GM23338 (cell line): ENCODE data around the gene DRAXIN. TPM values are rescaled to one million over a fixed set of nuclear protein-coding genes. Genes with fewer than 3 reads are reported as not detected.

ENCODE experiments used
- ATAC-seq: fragments of 200-7000 bp; cut with Tn5 transposase; 3 replicates; pipeline ENCODE4 v1.9.1; 2020
- DNase-seq: peaks from one replicate; pipeline ENCODE4 v3.0.0-alpha.2; 2015; ENCODE audit warnings: low spot score
- H2AFZ ChIP-seq: fragments of 200-600 bp; sonication (generic); 2 replicates; pipeline ENCODE4 v1.8.0; 2016; ENCODE audit warnings: antibody characterized with exemption, mild to moderate bottlenecking, moderate library complexity
- H3F3A ChIP-seq: fragments of 200-600 bp; sonication (generic); replicated peaks from 2 replicates; pipeline ENCODE4 v1.8.0; 2017; ENCODE audit warnings: antibody characterized with exemption, mixed run types, low read depth
- H3K27ac ChIP-seq: fragments of 200-600 bp; sonication (generic); 2 replicates; pipeline ENCODE4 v1.6.1; 2016; ENCODE audit warnings: low read depth
- H3K27me3 ChIP-seq: fragments of 200-600 bp; sonication (generic); 2 replicates; pipeline ENCODE4 v1.8.0; 2016; ENCODE audit warnings: mild to moderate bottlenecking, mixed run types, moderate library complexity; ENCODE audit not compliant: insufficient read depth
- H3K36me3 ChIP-seq: fragments of 200-600 bp; sonication (generic); 2 replicates; pipeline ENCODE4 v1.8.0; 2016; ENCODE audit warnings: mild to moderate bottlenecking; ENCODE audit not compliant: insufficient read depth
- H3K4me1 ChIP-seq: fragments of 200-600 bp; sonication (generic); 2 replicates; pipeline ENCODE4 v1.8.0; 2016; ENCODE audit warnings: mild to moderate bottlenecking, moderate library complexity; ENCODE audit not compliant: insufficient read depth
- H3K4me2 ChIP-seq: fragments of 200-600 bp; sonication (generic); 2 replicates; pipeline ENCODE4 v1.7.1; 2017; ENCODE audit warnings: mixed run types
- H3K4me3 ChIP-seq: fragments of 200-600 bp; sonication (generic); 2 replicates; pipeline ENCODE4 v1.6.1; 2016; ENCODE audit warnings: mixed run types
- H3K79me2 ChIP-seq: fragments of 200-600 bp; sonication (generic); replicated peaks from 2 replicates; pipeline ENCODE4 v1.8.0; 2017; ENCODE audit warnings: mild to moderate bottlenecking; ENCODE audit not compliant: insufficient read depth
- H3K9me2 ChIP-seq: fragments of 200-600 bp; sonication (generic); 2 replicates; pipeline ENCODE4 v1.8.0; 2017; ENCODE audit not compliant: insufficient read depth
- H4K20me1 ChIP-seq: fragments of 200-600 bp; sonication (generic); replicated peaks from 2 replicates; pipeline ENCODE4 v1.8.0; 2017; ENCODE audit warnings: mild to moderate bottlenecking; ENCODE audit not compliant: insufficient read depth
- H3K27ac Mint-ChIP-seq: 2 replicates; pipeline ENCODE4 v1.8.0; 2020; ENCODE audit warnings: inconsistent platforms, mild to moderate bottlenecking, moderate library complexity, mixed read lengths
- H3K27me3 Mint-ChIP-seq: 3 replicates; pipeline ENCODE4 v1.8.0; 2022; ENCODE audit warnings: low read depth, mild to moderate bottlenecking, moderate library complexity, mixed read lengths, inconsistent platforms; ENCODE audit not compliant: insufficient read depth, poor library complexity
- H3K36me3 Mint-ChIP-seq: 3 replicates; pipeline ENCODE4 v1.8.0; 2021; ENCODE audit warnings: low read depth, mild to moderate bottlenecking, inconsistent platforms, moderate library complexity, mixed read lengths
- H3K4me1 Mint-ChIP-seq: 3 replicates; pipeline ENCODE4 v1.8.0; 2020; ENCODE audit warnings: mild to moderate bottlenecking, inconsistent platforms, mixed read lengths
- H3K4me3 Mint-ChIP-seq: 3 replicates; pipeline ENCODE4 v1.8.0; 2021; ENCODE audit warnings: moderate library complexity, mild to moderate bottlenecking, inconsistent platforms, mixed read lengths
- H3K9me3 Mint-ChIP-seq: 3 replicates; pipeline ENCODE4 v1.8.0; 2020; ENCODE audit warnings: moderate library complexity, mild to moderate bottlenecking, inconsistent platforms, mixed read lengths
- CREB1 ChIP-seq: fragments of 250-450 bp; sonication (Bioruptor Pico); IDR thresholded peaks from 2 replicates; pipeline ENCODE4 v1.5.0; 2020; ENCODE audit warnings: low read depth, mild to moderate bottlenecking, moderate library complexity
- EZH2 ChIP-seq: fragments of 200-600 bp; sonication (generic); IDR thresholded peaks from one replicate; pipeline ENCODE4 v1.8.0; 2017; ENCODE audit warnings: antibody characterized with exemption, mild to moderate bottlenecking, low read depth; ENCODE audit not compliant: unreplicated experiment
- EZH2phosphoT487 ChIP-seq: fragments of 200-600 bp; sonication (generic); IDR thresholded peaks from one replicate; pipeline ENCODE4 v1.8.1; 2018; ENCODE audit warnings: antibody characterized with exemption; ENCODE audit not compliant: unreplicated experiment
- JUNB ChIP-seq: IDR thresholded peaks from one replicate; pipeline ENCODE4 v1.6.1; 2016; ENCODE audit warnings: antibody characterized with exemption; ENCODE audit not compliant: unreplicated experiment
- NANOG ChIP-seq: IDR thresholded peaks from 2 replicates; pipeline ENCODE4 v1.6.1; 2016; ENCODE audit warnings: antibody characterized with exemption, borderline replicate concordance
- POLR2AphosphoS5 ChIP-seq: IDR thresholded peaks from 2 replicates; pipeline ENCODE4 v1.6.1; 2016; ENCODE audit warnings: antibody characterized with exemption, low read depth
- STAT1 ChIP-seq: IDR thresholded peaks from one replicate; pipeline ENCODE4 v1.6.1; 2016; ENCODE audit warnings: antibody characterized with exemption; ENCODE audit not compliant: unreplicated experiment
- ZNF114 ChIP-seq: fragments of 250-450 bp; sonication (Bioruptor Pico); IDR thresholded peaks from 2 replicates; pipeline ENCODE4 v1.5.0; 2020; ENCODE audit warnings: mild to moderate bottlenecking, moderate library complexity
- polyA plus RNA-seq: library from polyadenylated mRNA; unstranded; fragments of >200 nt; fragmentation: Nextera tagmentation; extraction: Ambion mirVana; gene quantifications from 2 replicates; pipeline ENCODE4 v1.2.1, GENCODE V29; 2016
- total RNA-seq: library from RNA; depleted of rRNA; stranded (reverse); fragments of >200 nt; shearing (Covaris generic); gene quantifications from 2 replicates; pipeline ENCODE4 v1.2.3, GENCODE V29; 2014
- TF ChIP-seq, protein P1 (sequence below): fragments of 250-450 bp; sonication (Bioruptor Pico); IDR thresholded peaks from 2 replicates; pipeline ENCODE4 v1.5.0; 2020; ENCODE audit warnings: mild to moderate bottlenecking, moderate library complexity
- TF ChIP-seq, protein P2 (sequence below), 2 experiments: fragments of 200-600 bp in 1 of 2; sonication (generic) in 1 of 2; conservative IDR thresholded peaks; 2 replicates each; pipeline versions ENCODE4 v1.5.1 to v1.6.1; 2016 to 2017; ENCODE audit warnings: antibody characterized with exemption in 2 of 2, low read depth in 2 of 2, mild to moderate bottlenecking in 2 of 2, moderate library complexity in 1 of 2
- TF ChIP-seq, protein P3 (sequence below): IDR thresholded peaks from 2 replicates; pipeline ENCODE4 v1.6.1; 2016; ENCODE audit warnings: antibody characterized with exemption

The DRAXIN gene
- total and polyA plus RNA-seq, 2 experiments from 2014 or later: 7.6 to 23.0 TPM

DNA sequence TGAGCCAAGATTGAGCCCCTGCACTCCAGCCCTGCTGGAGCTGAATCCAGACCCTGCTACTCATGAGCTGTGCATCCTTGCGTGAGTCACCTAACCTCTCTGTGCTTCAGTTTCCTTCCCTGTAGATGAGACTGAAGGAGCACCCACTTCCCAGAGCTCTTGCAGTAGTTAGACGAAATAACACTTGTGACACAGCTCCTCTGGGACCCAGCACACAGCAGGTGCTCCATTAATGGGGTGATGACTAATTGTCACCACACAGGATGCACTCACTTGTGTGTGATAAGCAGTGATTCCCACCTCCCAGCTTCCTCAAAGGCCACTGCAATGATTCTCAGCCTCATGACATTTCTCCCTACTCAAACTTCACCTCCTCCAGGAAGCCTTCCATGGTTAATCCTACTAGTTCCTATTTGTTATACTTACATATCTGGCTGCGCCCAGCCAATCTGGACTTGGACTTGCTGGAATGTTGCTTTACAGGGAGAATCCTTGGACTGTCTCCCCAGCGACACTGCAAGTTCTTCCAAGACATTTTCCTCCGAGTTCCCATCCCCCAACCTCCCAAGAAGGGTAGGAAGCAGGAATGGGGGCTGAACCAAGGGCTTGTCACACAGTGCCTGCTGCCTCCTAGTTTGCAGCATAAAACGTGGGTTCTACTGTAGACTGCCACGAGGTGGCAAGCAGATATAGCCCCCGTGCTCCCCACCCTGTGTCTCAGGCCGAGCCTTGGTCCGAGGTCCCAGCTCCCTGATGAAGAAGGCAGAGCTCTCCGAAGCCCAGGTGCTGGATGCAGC, 17.2 kb downstream of the DRAXIN start:
- H3K36me3 ChIP-seq: no peaks in the 10 kb centered on the region

DNA sequence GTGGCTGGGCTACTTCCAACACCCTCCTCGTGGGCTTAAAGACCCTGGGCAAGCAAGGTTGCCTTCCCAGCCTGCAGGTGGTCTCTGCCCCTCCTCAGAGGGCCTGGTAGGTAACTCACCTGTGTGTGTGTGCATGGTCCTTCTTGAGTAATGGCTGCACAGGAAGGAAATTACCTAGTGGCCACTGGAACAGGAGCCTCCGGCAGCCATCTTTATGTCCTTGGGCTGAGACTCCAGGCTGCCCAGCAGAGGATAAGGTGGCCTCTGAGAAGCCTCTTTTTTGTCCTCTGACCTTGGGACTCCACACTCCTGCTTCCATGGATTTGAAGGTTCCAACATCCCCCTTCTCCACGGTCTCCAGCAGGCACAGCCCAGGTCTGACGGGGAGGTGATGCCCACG, 20.0 kb downstream of the DRAXIN start:
- Histone ChIP-seq H3K4me2 (no peak overlapping the region), H3K27me3 (no peaks in the 10 kb centered on the region), H3K27ac (no peak overlapping the region), H3K4me1 (peaks cover 12% of the 10 kb centered on the region), H3F3A (peaks cover 10% of the 10 kb centered on the region; the same call in 1 of the 2 replicates), H4K20me1 (no peaks in the 10 kb centered on the region; the same call in 1 of the 2 replicates), H2AFZ (no peak overlapping the region), H3K9me2 (no peaks in the 10 kb centered on the region), H3K36me3 (no peaks in the 10 kb centered on the region), H3K4me3 (no peak overlapping the region), H3K79me2 (no peaks in the 10 kb centered on the region)
- H3K9me3 Mint-ChIP-seq: no peaks in the 10 kb centered on the region
- no peak for TF ChIP-seq JUNB
- TF ChIP-seq, protein P1, sequence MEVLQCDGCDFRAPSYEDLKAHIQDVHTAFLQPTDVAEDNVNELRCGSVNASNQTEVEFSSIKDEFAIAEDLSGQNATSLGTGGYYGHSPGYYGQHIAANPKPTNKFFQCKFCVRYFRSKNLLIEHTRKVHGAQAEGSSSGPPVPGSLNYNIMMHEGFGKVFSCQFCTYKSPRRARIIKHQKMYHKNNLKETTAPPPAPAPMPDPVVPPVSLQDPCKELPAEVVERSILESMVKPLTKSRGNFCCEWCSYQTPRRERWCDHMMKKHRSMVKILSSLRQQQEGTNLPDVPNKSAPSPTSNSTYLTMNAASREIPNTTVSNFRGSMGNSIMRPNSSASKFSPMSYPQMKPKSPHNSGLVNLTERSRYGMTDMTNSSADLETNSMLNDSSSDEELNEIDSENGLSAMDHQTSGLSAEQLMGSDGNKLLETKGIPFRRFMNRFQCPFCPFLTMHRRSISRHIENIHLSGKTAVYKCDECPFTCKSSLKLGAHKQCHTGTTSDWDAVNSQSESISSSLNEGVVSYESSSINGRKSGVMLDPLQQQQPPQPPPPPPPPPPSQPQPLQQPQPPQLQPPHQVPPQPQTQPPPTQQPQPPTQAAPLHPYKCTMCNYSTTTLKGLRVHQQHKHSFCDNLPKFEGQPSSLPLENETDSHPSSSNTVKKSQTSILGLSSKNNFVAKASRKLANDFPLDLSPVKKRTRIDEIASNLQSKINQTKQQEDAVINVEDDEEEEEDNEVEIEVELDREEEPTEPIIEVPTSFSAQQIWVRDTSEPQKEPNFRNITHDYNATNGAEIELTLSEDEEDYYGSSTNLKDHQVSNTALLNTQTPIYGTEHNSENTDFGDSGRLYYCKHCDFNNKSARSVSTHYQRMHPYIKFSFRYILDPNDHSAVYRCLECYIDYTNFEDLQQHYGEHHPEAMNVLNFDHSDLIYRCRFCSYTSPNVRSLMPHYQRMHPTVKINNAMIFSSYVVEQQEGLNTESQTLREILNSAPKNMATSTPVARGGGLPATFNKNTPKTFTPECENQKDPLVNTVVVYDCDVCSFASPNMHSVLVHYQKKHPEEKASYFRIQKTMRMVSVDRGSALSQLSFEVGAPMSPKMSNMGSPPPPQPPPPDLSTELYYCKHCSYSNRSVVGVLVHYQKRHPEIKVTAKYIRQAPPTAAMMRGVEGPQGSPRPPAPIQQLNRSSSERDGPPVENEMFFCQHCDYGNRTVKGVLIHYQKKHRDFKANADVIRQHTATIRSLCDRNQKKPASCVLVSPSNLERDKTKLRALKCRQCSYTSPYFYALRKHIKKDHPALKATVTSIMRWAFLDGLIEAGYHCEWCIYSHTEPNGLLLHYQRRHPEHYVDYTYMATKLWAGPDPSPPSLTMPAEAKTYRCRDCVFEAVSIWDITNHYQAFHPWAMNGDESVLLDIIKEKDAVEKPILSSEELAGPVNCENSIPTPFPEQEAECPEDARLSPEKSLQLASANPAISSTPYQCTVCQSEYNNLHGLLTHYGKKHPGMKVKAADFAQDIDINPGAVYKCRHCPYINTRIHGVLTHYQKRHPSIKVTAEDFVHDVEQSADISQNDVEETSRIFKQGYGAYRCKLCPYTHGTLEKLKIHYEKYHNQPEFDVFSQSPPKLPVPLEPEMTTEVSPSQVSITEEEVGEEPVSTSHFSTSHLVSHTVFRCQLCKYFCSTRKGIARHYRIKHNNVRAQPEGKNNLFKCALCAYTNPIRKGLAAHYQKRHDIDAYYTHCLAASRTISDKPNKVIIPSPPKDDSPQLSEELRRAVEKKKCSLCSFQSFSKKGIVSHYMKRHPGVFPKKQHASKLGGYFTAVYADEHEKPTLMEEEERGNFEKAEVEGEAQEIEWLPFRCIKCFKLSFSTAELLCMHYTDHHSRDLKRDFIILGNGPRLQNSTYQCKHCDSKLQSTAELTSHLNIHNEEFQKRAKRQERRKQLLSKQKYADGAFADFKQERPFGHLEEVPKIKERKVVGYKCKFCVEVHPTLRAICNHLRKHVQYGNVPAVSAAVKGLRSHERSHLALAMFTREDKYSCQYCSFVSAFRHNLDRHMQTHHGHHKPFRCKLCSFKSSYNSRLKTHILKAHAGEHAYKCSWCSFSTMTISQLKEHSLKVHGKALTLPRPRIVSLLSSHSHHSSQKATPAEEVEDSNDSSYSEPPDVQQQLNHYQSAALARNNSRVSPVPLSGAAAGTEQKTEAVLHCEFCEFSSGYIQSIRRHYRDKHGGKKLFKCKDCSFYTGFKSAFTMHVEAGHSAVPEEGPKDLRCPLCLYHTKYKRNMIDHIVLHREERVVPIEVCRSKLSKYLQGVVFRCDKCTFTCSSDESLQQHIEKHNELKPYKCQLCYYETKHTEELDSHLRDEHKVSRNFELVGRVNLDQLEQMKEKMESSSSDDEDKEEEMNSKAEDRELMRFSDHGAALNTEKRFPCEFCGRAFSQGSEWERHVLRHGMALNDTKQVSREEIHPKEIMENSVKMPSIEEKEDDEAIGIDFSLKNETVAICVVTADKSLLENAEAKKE (CRISPR knock-in tag): no peak
- no peak for TF ChIP-seq POLR2AphosphoS5
- TF ChIP-seq, protein P2, sequence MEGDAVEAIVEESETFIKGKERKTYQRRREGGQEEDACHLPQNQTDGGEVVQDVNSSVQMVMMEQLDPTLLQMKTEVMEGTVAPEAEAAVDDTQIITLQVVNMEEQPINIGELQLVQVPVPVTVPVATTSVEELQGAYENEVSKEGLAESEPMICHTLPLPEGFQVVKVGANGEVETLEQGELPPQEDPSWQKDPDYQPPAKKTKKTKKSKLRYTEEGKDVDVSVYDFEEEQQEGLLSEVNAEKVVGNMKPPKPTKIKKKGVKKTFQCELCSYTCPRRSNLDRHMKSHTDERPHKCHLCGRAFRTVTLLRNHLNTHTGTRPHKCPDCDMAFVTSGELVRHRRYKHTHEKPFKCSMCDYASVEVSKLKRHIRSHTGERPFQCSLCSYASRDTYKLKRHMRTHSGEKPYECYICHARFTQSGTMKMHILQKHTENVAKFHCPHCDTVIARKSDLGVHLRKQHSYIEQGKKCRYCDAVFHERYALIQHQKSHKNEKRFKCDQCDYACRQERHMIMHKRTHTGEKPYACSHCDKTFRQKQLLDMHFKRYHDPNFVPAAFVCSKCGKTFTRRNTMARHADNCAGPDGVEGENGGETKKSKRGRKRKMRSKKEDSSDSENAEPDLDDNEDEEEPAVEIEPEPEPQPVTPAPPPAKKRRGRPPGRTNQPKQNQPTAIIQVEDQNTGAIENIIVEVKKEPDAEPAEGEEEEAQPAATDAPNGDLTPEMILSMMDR (conservative IDR thresholded peaks at IDR 0.05; ENCODE audit: low read depth in 2 of 2): no peak
- TF ChIP-seq ZNF114 (CRISPR knock-in tag): no peak
- no peak for TF ChIP-seq EZH2phosphoT487
- no peak for ATAC-seq
- H3K27me3 Mint-ChIP-seq: peaks cover 5% of the 10 kb centered on the region
- peaks cover 33% of the 10 kb centered on the region for H3K36me3 Mint-ChIP-seq
- peaks cover 24% of the 10 kb centered on the region; the same call in 2 of the 3 replicates for H3K4me1 Mint-ChIP-seq
- H3K4me3 Mint-ChIP-seq: no peak overlapping the region
- no peak overlapping the region for H3K27ac Mint-ChIP-seq
- no peak for DNase-seq

More for the DNA sequence above, 17.2 kb downstream of the DRAXIN start:
- H3K4me1 Mint-ChIP-seq: peaks cover 48% of the 10 kb centered on the region
- H3K79me2 ChIP-seq: peaks cover 14% of the 10 kb centered on the region; the same call in 1 of the 2 replicates
- H3F3A ChIP-seq: peaks cover 10% of the 10 kb centered on the region
- peaks cover 24% of the 10 kb centered on the region for H3K36me3 Mint-ChIP-seq
- no peak overlapping the region for H3K27ac ChIP-seq
- no peak for DNase-seq
- H3K9me2 ChIP-seq: no peaks in the 10 kb centered on the region
- no peak overlapping the region for H3K4me3 ChIP-seq
- H3K27ac Mint-ChIP-seq: no peak overlapping the region
- TF ChIP-seq, protein P3, sequence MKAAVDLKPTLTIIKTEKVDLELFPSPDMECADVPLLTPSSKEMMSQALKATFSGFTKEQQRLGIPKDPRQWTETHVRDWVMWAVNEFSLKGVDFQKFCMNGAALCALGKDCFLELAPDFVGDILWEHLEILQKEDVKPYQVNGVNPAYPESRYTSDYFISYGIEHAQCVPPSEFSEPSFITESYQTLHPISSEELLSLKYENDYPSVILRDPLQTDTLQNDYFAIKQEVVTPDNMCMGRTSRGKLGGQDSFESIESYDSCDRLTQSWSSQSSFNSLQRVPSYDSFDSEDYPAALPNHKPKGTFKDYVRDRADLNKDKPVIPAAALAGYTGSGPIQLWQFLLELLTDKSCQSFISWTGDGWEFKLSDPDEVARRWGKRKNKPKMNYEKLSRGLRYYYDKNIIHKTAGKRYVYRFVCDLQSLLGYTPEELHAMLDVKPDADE: no peak
- TF ChIP-seq EZH2 (no peak), NANOG (no peak), STAT1 (no peak), CREB1 (no peak), EZH2phosphoT487 (no peak)
- no peaks in the 10 kb centered on the region for H3K9me3 Mint-ChIP-seq
- H3K27me3 ChIP-seq: no peaks in the 10 kb centered on the region
- peaks cover 33% of the 10 kb centered on the region for H3K4me1 ChIP-seq
- no peaks in the 10 kb centered on the region; the same call in 1 of the 2 replicates for H4K20me1 ChIP-seq
- H3K27me3 Mint-ChIP-seq: peaks cover 10% of the 10 kb centered on the region
- H3K4me3 Mint-ChIP-seq: no peak overlapping the region; the same call in 2 of the 3 replicates
- no peak overlapping the region for H3K4me2 ChIP-seq
- no peak for ATAC-seq
- H2AFZ ChIP-seq: no peak overlapping the region
